Measurements from ENCODE around the gene GRM4.

The GRM4 gene

DNA sequence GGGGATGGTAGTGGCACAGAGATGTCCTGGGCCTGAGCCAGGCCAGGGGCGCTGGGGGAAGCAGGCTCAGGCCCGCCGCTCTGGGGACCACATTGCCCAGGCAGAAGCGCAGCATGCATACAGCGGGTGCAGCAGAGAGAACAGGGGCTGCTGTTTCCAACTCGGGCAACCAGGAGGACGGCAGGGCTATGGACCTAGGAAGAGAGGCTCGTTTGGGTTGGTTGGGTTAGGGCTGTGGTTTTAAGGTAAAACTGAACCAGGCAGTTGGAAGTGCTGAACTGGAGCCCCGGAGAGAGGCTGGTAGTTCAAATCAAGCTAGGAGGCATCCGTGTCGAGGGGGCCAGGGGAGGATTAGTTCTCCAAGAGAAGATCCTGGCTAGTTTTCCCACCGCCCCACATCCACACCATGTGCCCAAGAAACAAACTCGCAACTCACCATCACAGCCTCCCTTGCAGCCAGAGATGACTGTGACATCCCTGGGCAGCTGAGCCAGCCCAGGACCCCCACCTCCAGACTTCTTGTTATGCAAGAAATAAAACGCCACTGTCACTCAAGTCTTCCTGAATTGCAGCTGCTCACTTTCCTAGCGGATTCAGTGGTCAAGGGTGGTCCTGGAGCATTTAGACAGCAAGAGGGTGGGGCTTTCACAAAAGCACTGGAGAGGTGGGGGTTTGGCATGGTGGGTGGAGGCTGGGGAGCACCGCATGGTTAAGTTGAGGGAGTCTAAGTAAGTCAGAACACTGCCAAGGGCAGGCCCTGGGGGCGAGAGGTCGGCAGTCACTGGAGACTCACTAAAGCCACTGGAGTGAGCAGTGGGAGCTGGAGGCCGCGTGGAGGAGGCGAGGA is 161.2 kb downstream of the GRM4 start:
- Histone ChIP-seq H3K36me3 (ENCODE audit: insufficient read depth) (no peaks in the 10 kb centered on the region), H3K27ac (no peak overlapping the region), H3K79me2 (ENCODE audit: insufficient read depth, low read depth) (no peaks in the 10 kb centered on the region), H3K4me2 (no peak overlapping the region), H3K4me3 (IDR thresholded peaks at IDR 0.05; ENCODE audit: insufficient read depth, low read depth, low read length) (no peak overlapping the region), H4K20me1 (ENCODE audit: insufficient read depth) (no peaks in the 10 kb centered on the region), H3K9ac (no peak overlapping the region), H3K4me1 (ENCODE audit: low read depth, poor library complexity, severe bottlenecking) (no peaks in the 10 kb centered on the region), H3K27me3 (ENCODE audit: insufficient read depth, low read depth) (peaks cover 79% of the 10 kb centered on the region), H2AFZ (ENCODE audit: low read depth) (no peak overlapping the region)
- TF ChIP-seq, protein P1, sequence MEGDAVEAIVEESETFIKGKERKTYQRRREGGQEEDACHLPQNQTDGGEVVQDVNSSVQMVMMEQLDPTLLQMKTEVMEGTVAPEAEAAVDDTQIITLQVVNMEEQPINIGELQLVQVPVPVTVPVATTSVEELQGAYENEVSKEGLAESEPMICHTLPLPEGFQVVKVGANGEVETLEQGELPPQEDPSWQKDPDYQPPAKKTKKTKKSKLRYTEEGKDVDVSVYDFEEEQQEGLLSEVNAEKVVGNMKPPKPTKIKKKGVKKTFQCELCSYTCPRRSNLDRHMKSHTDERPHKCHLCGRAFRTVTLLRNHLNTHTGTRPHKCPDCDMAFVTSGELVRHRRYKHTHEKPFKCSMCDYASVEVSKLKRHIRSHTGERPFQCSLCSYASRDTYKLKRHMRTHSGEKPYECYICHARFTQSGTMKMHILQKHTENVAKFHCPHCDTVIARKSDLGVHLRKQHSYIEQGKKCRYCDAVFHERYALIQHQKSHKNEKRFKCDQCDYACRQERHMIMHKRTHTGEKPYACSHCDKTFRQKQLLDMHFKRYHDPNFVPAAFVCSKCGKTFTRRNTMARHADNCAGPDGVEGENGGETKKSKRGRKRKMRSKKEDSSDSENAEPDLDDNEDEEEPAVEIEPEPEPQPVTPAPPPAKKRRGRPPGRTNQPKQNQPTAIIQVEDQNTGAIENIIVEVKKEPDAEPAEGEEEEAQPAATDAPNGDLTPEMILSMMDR (conservative IDR thresholded peaks at IDR 0.05; ENCODE audit: low read depth, low read length): no peak

DNA sequence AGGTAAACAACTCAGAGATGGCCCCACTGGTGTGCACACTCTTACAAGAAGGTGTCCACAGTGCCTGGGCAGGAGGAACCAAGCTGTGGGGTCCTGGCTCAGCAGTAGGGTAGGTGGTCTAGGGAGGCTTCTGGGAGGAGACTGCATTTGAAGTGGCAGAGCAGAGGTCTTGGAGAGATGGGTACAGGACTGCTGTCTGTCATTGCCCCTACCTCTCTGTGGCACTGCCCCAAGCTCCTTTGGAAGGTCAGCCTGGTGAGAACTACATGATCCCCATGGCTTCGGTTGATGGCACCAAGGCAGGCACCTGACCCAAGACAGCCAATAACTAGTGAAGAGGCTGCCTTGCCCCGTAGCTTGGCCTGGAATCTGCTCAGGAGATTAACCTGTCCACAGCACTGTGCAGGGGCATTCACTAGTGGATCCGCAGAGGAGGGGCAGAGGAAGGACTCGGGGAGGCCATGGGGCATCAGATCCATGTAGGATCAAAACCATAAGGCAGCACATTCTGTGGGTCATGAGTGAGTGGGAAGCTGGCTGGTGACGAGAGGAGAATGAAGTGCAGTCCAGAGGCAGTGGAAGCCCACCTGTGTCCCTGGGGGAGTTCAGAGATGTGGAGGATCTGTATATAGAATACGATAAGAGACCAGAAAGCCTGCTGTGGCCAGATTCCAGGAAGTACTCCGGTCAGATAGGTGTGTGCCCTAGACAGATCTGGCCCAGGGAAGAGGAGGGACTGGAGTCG is 162.0 kb downstream of the GRM4 start:
- H2AFZ ChIP-seq (ENCODE audit: low read depth): no peak overlapping the region
- H4K20me1 ChIP-seq (ENCODE audit: insufficient read depth): no peaks in the 10 kb centered on the region
- H3K36me3 ChIP-seq (ENCODE audit: insufficient read depth): no peaks in the 10 kb centered on the region
- TF ChIP-seq, protein P1 (conservative IDR thresholded peaks at IDR 0.05; ENCODE audit: low read depth, low read length): no peak
- H3K4me3 ChIP-seq (IDR thresholded peaks at IDR 0.05; ENCODE audit: insufficient read depth, low read depth, low read length): no peak overlapping the region
- H3K27me3 ChIP-seq (ENCODE audit: insufficient read depth, low read depth): peaks cover 84% of the 10 kb centered on the region
- no peaks in the 10 kb centered on the region for H3K79me2 ChIP-seq (ENCODE audit: insufficient read depth, low read depth)
- H3K27ac ChIP-seq: no peak overlapping the region
- H3K9ac ChIP-seq: no peak overlapping the region
- H3K4me1 ChIP-seq (ENCODE audit: low read depth, poor library complexity, severe bottlenecking): no peaks in the 10 kb centered on the region
- H3K4me2 ChIP-seq: no peak overlapping the region

DNA sequence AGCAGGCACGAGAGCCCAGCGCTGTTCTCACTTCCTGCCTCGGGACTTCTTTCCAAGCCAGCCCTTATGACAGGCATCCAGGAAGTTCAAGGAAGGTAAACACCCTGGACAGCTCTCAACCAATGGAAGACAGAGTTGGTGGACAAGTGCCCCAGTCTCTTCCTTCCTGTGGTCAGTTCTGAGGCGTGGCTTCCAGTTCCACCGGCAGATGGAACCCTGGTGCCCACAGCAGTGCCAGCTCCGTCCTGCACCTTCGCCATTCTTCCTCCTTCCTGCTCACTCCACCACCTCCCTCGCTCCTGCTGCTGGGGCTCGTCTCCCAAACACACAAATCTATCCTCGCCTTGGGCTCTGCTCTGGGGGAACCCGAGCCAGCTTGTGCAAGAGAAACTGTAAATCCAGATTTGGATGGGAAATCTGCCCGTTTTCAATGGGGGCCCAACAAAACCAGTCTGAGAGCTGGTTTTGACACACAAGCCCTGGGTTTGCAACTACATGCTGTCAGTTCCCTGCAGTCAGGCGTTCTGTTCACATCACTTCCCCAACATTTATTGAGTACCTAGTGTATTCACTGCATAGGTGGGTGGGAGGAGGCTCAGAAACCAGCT is 162.7 kb downstream of the GRM4 start:
- Histone ChIP-seq H4K20me1 (ENCODE audit: insufficient read depth) (no peaks in the 10 kb centered on the region), H2AFZ (ENCODE audit: low read depth) (no peak overlapping the region), H3K4me2 (no peak overlapping the region), H3K79me2 (ENCODE audit: insufficient read depth, low read depth) (no peaks in the 10 kb centered on the region), H3K27me3 (ENCODE audit: insufficient read depth, low read depth) (peaks cover 85% of the 10 kb centered on the region), H3K27ac (no peak overlapping the region), H3K9ac (no peak overlapping the region), H3K4me1 (ENCODE audit: low read depth, poor library complexity, severe bottlenecking) (no peaks in the 10 kb centered on the region), H3K4me3 (IDR thresholded peaks at IDR 0.05; ENCODE audit: insufficient read depth, low read depth, low read length) (no peak overlapping the region), H3K36me3 (ENCODE audit: insufficient read depth) (no peaks in the 10 kb centered on the region)
- TF ChIP-seq, protein P1 (conservative IDR thresholded peaks at IDR 0.05; ENCODE audit: low read depth, low read length): no peak

DNA sequence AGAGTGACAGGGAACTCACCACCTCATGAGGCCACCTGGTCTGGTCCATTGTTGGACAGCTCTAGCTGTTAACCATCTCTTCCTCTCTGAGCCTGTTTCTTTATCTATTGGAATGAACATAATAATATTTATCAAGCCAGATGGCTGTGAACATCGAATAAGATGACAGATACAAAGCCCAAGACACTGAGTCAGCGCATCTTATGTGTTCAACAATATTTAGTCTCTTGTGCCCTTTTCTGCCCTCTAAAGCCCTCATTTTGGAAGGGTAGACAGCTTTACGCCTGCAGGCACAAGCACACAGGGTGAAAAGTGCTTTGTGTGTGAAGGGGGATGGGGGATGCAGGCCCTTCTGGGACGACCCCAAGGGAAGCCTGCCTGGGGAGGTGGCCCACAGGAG is 164.0 kb downstream of the GRM4 start:
- Histone ChIP-seq H3K4me1 (ENCODE audit: low read depth, poor library complexity, severe bottlenecking) (no peaks in the 10 kb centered on the region), H3K79me2 (ENCODE audit: insufficient read depth, low read depth) (no peaks in the 10 kb centered on the region), H3K4me3 (IDR thresholded peaks at IDR 0.05; ENCODE audit: insufficient read depth, low read depth, low read length) (no peak overlapping the region), H3K4me2 (no peak overlapping the region), H3K36me3 (ENCODE audit: insufficient read depth) (no peaks in the 10 kb centered on the region), H2AFZ (ENCODE audit: low read depth) (no peak overlapping the region), H3K27me3 (ENCODE audit: insufficient read depth, low read depth) (peaks cover 80% of the 10 kb centered on the region), H3K27ac (no peak overlapping the region), H4K20me1 (ENCODE audit: insufficient read depth) (no peaks in the 10 kb centered on the region), H3K9ac (no peak overlapping the region)
- TF ChIP-seq, protein P1 (conservative IDR thresholded peaks at IDR 0.05; ENCODE audit: low read depth, low read length): no peak
